T-cell (primary cell): ENCODE results near the gene LRRC4. TPM values are rescaled to one million over a fixed set of nuclear protein-coding genes. Genes with fewer than 3 reads are reported as not detected.

ENCODE experiments used
- ATAC-seq, 4 experiments: fragments of 200-7000 bp in 3 of 4; fragments of 150-1000 bp in 1 of 4; cut with Tn5 transposase; replicated peaks in 1 of 4; 1 replicate in 3 of 4; 2 replicates in 1 of 4; pipeline ENCODE4 v1.10.0; 2021; ENCODE audit warnings: moderate library complexity in 3 of 4, mild to moderate bottlenecking in 2 of 4, moderate number of reproducible peaks in 1 of 4
- CTCF ChIA-PET, 2 donors: fragments of 300-600 bp; sonication (Branson Sonifier 250); formaldehyde crosslinking; loops; one replicate each; lab custom pipeline; 2022; ENCODE audit warnings: antibody characterized with exemption in 2 of 2; lab: Charles Lee
- POLR2A ChIA-PET, 2 donors: fragments of 300-600 bp; sonication (Branson Sonifier 250); formaldehyde crosslinking; loops; one replicate each; lab custom pipeline; 2022; ENCODE audit warnings: antibody characterized with exemption in 2 of 2; lab: Charles Lee
- DNase-seq, 35 experiments: peaks; one replicate each; pipeline versions ENCODE4 v3.0.0 to v3.0.0-alpha.2; 2013 to 2023
- H3K27ac ChIP-seq: one replicate; pipeline ENCODE4 v1.5.1; 2013; ENCODE audit warnings: low read length
- H3K27me3 ChIP-seq, 2 experiments: replicated peaks in 1 of 2; 1 replicate in 1 of 2; 2 replicates in 1 of 2; pipeline versions ENCODE4 v1.6.1 to v1.7.0; 2013; ENCODE audit warnings: low read length in 1 of 2, mixed read lengths in 1 of 2; ENCODE audit not compliant: control insufficient read depth in 2 of 2, insufficient read depth in 2 of 2; ENCODE audit errors: extremely low read depth in 1 of 2
- H3K36me3 ChIP-seq, 2 donors: 1 replicate in 1 of 2; 2 replicates in 1 of 2; pipeline versions ENCODE4 v1.6.1 to v1.7.0; 2013; ENCODE audit warnings: low read length in 1 of 2; ENCODE audit not compliant: control insufficient read depth in 2 of 2, insufficient read depth in 1 of 2; ENCODE audit errors: extremely low read depth in 1 of 2
- H3K4me1 ChIP-seq, 2 experiments: 1 replicate in 1 of 2; 2 replicates in 1 of 2; pipeline versions ENCODE4 v1.6.1 to v1.7.0; 2013; ENCODE audit warnings: low read length in 2 of 2, mixed read lengths in 1 of 2; ENCODE audit not compliant: insufficient read depth in 2 of 2, control insufficient read depth in 1 of 2; ENCODE audit errors: extremely low read depth in 1 of 2
- H3K4me3 ChIP-seq, 2 donors: 1 replicate in 1 of 2; 2 replicates in 1 of 2; pipeline versions ENCODE4 v1.5.1 to v1.7.0; 2013; ENCODE audit warnings: mild to moderate bottlenecking in 2 of 2, low read length in 1 of 2, moderate library complexity in 1 of 2; ENCODE audit not compliant: control insufficient read depth in 1 of 2; ENCODE audit errors: extremely low read depth in 1 of 2
- H3K9me3 ChIP-seq: 2 replicates; pipeline ENCODE4 v1.7.0; 2013
- H3K27ac Mint-ChIP-seq, 2 donors: one replicate each; pipeline ENCODE4 v1.8.0; 2020 to 2021; ENCODE audit warnings: mild to moderate bottlenecking in 2 of 2, mixed read lengths in 2 of 2
- H3K27me3 Mint-ChIP-seq, 2 donors: one replicate each; pipeline ENCODE4 v1.8.0; 2021 to 2022; ENCODE audit warnings: mixed read lengths in 2 of 2
- H3K36me3 Mint-ChIP-seq: one replicate; pipeline ENCODE4 v1.8.0; 2021; ENCODE audit warnings: mixed read lengths
- H3K4me1 Mint-ChIP-seq, 3 donors: one replicate each; pipeline ENCODE4 v1.8.0; 2020 to 2022; ENCODE audit warnings: mixed read lengths in 3 of 3, mild to moderate bottlenecking in 1 of 3
- H3K4me3 Mint-ChIP-seq, 3 donors: one replicate each; pipeline ENCODE4 v1.8.0; 2020 to 2022; ENCODE audit warnings: mild to moderate bottlenecking in 3 of 3, mixed read lengths in 3 of 3, moderate library complexity in 3 of 3
- H3K9me3 Mint-ChIP-seq, 3 donors: one replicate each; pipeline ENCODE4 v1.8.0; 2020 to 2022; ENCODE audit warnings: mixed read lengths in 3 of 3
- WGBS: methylation state at CpG from one replicate; pipeline ENCODE4 v1.1.5; 2013; ENCODE audit warnings: missing lambda C conversion rate; ENCODE audit not compliant: insufficient coverage; 5-methylcytosine and 5-hydroxymethylcytosine counted together
- total RNA-seq, 35 experiments: library from RNA in 6 of 35; stranded (reverse) in 6 of 35; fragments of 120-200 nt in 1 of 35; gene quantifications; one replicate each; pipeline versions ENCODE4 v1.2.1 to v1.2.4 and lab custom pipeline; 2013 to 2026

LRRC4 gene
- total RNA-seq, 5 donors from 2014 or later (not counting 1 experiment from before 2014, with no cell fraction given), result 0.07 to 0.77 (median 0.18) TPM; not detected in 2

DNA sequence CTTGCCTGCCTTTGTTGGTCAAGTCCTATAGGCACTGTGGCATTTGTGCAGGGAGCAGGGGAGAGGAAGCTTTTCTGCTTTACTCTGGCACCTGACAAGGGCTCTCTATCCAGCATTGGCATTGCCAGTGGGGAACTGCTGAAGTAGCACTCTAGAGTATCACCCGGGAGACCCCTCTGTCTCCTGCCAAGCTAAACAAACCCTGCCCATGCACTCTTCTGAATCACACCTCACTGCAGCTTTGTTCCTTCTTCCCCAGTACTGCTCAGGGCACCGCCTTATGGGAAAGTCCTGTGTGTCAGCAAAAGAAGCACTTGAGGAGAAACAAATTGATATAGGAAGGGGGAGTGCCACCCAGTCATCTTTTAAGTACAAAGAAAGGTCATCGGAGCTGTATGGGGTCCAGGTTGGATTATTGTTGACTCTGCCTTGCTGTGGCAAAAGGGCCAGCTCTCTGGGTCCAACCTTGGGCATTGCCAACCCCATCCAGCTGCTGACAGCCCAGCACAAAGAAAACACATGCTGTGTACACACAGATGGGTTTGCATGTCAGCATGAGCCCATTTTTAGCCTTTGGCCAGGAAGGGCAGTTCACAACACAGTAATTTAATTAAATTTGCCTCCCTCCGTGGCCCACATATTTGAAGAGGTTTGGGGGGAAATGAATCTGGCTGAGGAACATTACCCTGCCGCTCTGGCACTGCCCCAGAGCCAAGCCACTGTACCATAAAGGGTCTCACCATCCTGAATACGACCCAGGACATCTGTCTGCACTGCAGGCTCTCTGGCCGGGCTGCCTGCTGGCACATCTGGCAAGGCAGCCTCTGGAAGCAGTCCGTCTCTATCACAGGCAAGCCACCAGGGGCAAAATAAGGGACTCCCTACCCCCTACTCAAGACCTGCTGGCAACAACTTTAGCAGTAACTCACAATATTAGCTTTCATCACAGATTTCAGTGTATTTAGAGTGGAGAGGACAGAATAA is 13.1 kb downstream of the LRRC4 start:
- Histone ChIP-seq H3K9me3 (no peaks in the 10 kb centered on the region), H3K27me3 (no peaks in the 10 kb centered on the region), H3K4me3 (no peak overlapping the region), H3K36me3 (peaks cover 3 to 7% of the 10 kb centered on the region in 2 donors), H3K4me1 (no peaks in the 10 kb centered on the region), H3K27ac (no peak overlapping the region)
- DNase-seq (no peak), ATAC-seq (no peak)
- H3K36me3 Mint-ChIP-seq, result peaks cover 61% of the 10 kb centered on the region
- POLR2A ChIA-PET, result no interaction called here
- no peak overlapping the region for H3K4me3 Mint-ChIP-seq
- H3K9me3 Mint-ChIP-seq, result no peaks in the 10 kb centered on the region
- peaks cover 0 to 8% (median 0%) of the 10 kb centered on the region in 3 donors for H3K4me1 Mint-ChIP-seq
- WGBS, result 100% methylated on average over 1 of the region's 8 CpGs
- H3K27ac Mint-ChIP-seq, result no peak overlapping the region
- H3K27me3 Mint-ChIP-seq, result no peaks in the 10 kb centered on the region
- CTCF ChIA-PET, result interaction anchor here in 1 of 2 donors (0.9 kb wide), 1 partner anchor 9 kb away, joined by 4 read pairs; no protein-coding TSS in a partner anchor

DNA sequence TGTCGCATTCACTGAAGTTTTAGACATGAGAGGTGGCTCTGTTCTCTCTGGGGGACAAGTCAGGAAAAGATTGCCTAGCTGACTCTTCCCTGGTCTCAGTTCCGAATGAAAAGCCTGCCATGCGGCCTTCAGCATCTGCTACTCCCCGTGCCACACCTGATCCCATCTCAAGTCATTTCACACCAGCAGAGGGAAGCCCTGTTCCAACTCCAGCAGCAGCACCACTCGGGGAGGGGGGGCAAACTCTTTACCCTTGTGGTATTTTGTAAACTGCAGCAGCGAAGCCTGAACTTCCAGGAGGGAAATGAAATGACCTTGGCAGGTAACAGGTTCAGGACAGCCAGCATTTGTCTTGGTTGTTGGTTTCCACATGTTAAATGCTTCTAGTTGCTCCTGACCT is 13.8 kb downstream of the LRRC4 start:
- Mint-ChIP-seq H3K27me3 (no peaks in the 10 kb centered on the region), H3K9me3 (no peaks in the 10 kb centered on the region), H3K4me3 (no peak overlapping the region), H3K36me3 (peaks cover 60% of the 10 kb centered on the region), H3K27ac (no peak overlapping the region), H3K4me1 (peaks cover 0 to 8% (median 0%) of the 10 kb centered on the region in 3 donors)
- H3K9me3 ChIP-seq, result no peaks in the 10 kb centered on the region
- no peak overlapping the region for H3K27ac ChIP-seq
- H3K27me3 ChIP-seq, result no peaks in the 10 kb centered on the region
- ATAC-seq, result no peak
- WGBS, result 100% methylated on average over 5 of the region's 6 CpGs
- H3K4me3 ChIP-seq, result no peak overlapping the region
- CTCF ChIA-PET, result no interaction called here
- no peaks in the 10 kb centered on the region for H3K4me1 ChIP-seq
- H3K36me3 ChIP-seq, result peaks cover 3 to 8% of the 10 kb centered on the region in 2 donors
- no peak for DNase-seq
- POLR2A ChIA-PET, result no interaction called here

DNA sequence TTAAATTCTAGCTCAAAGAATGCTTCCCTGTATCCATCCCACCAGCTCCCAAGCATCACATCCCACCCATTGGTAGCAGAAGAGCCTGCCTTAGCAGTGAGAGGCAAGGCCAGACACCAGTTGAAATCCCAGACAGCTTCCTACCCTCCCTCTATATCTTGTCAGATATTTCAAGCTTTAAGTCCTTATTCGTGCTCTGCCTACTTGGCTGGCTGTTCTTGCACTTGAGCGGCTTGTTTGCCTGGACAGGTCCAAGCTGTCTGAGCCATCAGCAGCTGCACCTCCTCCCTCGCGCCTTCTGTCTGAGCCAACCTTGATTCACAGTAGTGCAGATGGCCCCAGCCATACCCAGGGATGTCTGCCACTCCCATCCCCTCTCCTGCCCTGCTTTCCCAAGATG is 16.4 kb downstream of the LRRC4 start:
- H3K27ac Mint-ChIP-seq, result no peak overlapping the region
- H3K27me3 ChIP-seq, result no peaks in the 10 kb centered on the region
- no peak overlapping the region for H3K27ac ChIP-seq
- WGBS, result 98% methylated on average over 4 of the region's 4 CpGs
- no peaks in the 10 kb centered on the region for H3K27me3 Mint-ChIP-seq
- no peak for ATAC-seq
- H3K4me1 ChIP-seq, result no peaks in the 10 kb centered on the region
- no peaks in the 10 kb centered on the region for H3K9me3 ChIP-seq
- peaks cover 3 to 16% of the 10 kb centered on the region in 2 donors for H3K36me3 ChIP-seq
- no peak overlapping the region for H3K4me3 ChIP-seq
- H3K4me1 Mint-ChIP-seq, result peaks cover 0 to 5% (median 0%) of the 10 kb centered on the region in 3 donors
- ChIA-PET CTCF (no interaction called here), POLR2A (no interaction called here)
- no peak for DNase-seq
- H3K4me3 Mint-ChIP-seq, result no peak overlapping the region
- H3K36me3 Mint-ChIP-seq, result peaks cover 55% of the 10 kb centered on the region
- H3K9me3 Mint-ChIP-seq, result no peaks in the 10 kb centered on the region

DNA sequence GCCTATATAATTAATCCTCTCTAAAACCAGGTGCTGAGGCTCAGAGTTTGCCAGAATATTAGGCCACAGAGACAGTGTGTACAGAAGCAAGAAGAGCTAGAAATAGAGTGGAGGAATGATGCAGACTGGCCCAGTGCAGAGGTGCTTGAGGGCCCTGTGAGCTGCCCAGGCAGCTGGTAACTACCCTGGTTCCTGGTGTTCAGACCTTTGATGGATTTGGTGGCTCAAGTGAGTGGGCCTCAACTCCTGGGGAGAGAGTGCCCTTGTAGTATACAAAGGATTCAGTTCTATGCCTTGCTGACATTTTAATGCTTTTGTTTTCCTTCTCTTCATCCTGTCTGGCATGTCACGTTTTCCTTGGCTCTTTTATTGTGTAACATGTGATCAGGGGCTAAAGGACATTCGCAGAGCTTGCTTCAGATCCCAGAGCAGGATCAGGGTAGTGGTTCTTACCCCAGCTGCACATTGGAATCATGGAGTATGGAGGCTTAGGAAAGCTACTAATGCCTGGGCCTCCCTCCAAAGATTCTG is 20.0 kb downstream of the LRRC4 start:
- H3K27ac ChIP-seq, result no peak overlapping the region
- H3K4me3 ChIP-seq, result no peak overlapping the region
- Mint-ChIP-seq H3K27ac (no peak overlapping the region), H3K27me3 (no peaks in the 10 kb centered on the region), H3K4me3 (no peak overlapping the region), H3K4me1 (peaks cover 0 to 5% (median 0%) of the 10 kb centered on the region in 3 donors), H3K36me3 (peaks cover 52% of the 10 kb centered on the region), H3K9me3 (no peaks in the 10 kb centered on the region)
- peaks cover 0 to 22% of the 10 kb centered on the region in 2 donors for H3K36me3 ChIP-seq
- H3K27me3 ChIP-seq, result no peaks in the 10 kb centered on the region
- WGBS, result 100% methylated on average over 1 of the region's 2 CpGs
- H3K4me1 ChIP-seq, result no peaks in the 10 kb centered on the region
- ChIA-PET CTCF (interaction anchor here in 1 of 2 donors (0.6 kb wide), 1 partner anchor 141 kb away, joined by 3 read pairs; no protein-coding TSS in a partner anchor), POLR2A (interaction anchor here in 1 of 2 donors (0.7 kb wide), 1 partner anchor 31 kb away, joined by 3 read pairs; no protein-coding TSS in a partner anchor)
- DNase-seq (no peak), ATAC-seq (no peak)
- no peaks in the 10 kb centered on the region for H3K9me3 ChIP-seq

DNA sequence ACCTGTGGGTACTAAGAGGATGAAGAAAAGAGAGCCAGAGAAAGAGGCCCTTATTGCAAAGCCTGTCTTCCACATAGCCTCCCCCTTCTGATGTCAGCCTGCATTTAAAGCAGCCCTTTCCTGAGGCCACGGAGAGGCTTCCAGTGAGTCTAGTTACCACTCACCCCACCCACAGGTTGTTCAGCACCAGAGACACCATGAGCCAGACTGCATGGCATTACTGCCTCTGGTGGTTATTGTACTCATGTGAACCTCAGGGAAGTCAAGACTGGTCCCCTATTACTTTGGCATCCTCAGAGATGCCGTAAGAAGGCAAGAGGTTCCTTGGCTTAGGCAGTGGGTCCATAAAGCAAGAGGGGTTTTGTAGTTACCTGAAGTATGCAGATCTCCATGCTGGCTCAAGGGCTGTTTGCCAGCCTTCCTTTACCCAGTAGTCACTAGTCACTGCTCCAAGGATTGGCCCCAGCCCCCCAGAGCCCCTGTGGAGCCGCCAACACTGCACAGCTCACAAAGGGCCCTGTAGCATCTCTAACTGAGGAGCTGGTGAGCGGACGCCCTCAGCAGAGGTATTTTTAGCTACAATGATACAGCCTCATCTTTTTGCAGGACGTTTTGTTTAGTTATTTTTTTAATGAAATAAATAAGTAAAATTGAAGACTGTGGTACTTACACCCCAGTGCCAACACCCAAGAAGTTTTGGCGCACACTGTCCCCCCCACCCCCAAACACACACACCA is 20.7 kb downstream of the LRRC4 start:
- ChIA-PET CTCF (no interaction called here), POLR2A (interaction anchor here in 1 of 2 donors (0.7 kb wide), 1 partner anchor 31 kb away, joined by 3 read pairs; no protein-coding TSS in a partner anchor)
- H3K36me3 Mint-ChIP-seq, result peaks cover 57% of the 10 kb centered on the region
- H3K27ac Mint-ChIP-seq, result no peak overlapping the region
- peaks cover 0 to 5% (median 0%) of the 10 kb centered on the region in 3 donors for H3K4me1 Mint-ChIP-seq
- H3K4me3 Mint-ChIP-seq, result no peak overlapping the region
- no peaks in the 10 kb centered on the region for H3K27me3 Mint-ChIP-seq
- no peaks in the 10 kb centered on the region for H3K27me3 ChIP-seq
- no peak overlapping the region for H3K4me3 ChIP-seq
- no peaks in the 10 kb centered on the region for H3K9me3 Mint-ChIP-seq
- no peak overlapping the region for H3K27ac ChIP-seq
- DNase-seq (no peak), ATAC-seq (no peak)
- no peaks in the 10 kb centered on the region for H3K9me3 ChIP-seq
- H3K36me3 ChIP-seq, result peaks cover 0 to 25% of the 10 kb centered on the region in 2 donors
- 100% methylated on average over 2 of the region's 7 CpGs for WGBS
- no peaks in the 10 kb centered on the region for H3K4me1 ChIP-seq

DNA sequence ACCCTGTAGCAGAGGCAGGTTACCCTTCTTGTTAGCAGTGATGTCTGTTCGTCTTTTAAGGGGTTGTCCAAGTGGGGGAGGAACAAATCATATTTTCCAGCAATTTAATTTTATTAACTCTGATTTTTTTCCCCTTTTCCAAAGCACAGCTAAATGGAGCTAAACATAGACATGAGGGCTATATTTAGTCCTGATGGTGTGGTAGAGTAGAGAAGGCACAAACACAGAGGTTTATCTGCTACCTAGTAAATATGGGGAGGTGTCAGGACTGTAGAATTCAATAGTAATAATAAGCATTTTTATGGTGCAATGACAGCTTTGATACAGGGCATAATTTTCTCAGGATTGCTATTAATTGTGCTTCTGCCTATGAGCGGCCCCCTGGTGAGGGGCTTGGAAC is 22.5 kb downstream of the LRRC4 start:
- no CpG with 5 or more reads among the region's 2 CpGs for WGBS

More for the DNA sequence above, 22.5 kb downstream of the LRRC4 start:
- Histone ChIP-seq H3K36me3 (peaks cover 0 to 20% of the 10 kb centered on the region in 2 donors), H3K27ac (no peak overlapping the region), H3K27me3 (no peaks in the 10 kb centered on the region), H3K4me1 (peaks cover under 1 to 2% of the 10 kb centered on the region in 2 experiments), H3K4me3 (no peak overlapping the region), H3K9me3 (no peaks in the 10 kb centered on the region)
- CTCF ChIA-PET, result interaction anchor here (0.9 to 1.1 kb wide), 2 partner anchors 9 to 22 kb away, joined by 3 to 4 read pairs; no protein-coding TSS in a partner anchor
- ATAC-seq (no peak), DNase-seq (no peak)
- H3K9me3 Mint-ChIP-seq, result no peaks in the 10 kb centered on the region
- peaks cover 5 to 9% (median 5%) of the 10 kb centered on the region in 3 donors for H3K4me1 Mint-ChIP-seq
- H3K36me3 Mint-ChIP-seq, result peaks cover 39% of the 10 kb centered on the region
- H3K27ac Mint-ChIP-seq, result no peak overlapping the region
- no peak overlapping the region for H3K4me3 Mint-ChIP-seq
- H3K27me3 Mint-ChIP-seq, result no peaks in the 10 kb centered on the region
- POLR2A ChIA-PET, result no interaction called here
